Sigmoid colon (tissue), 4 donors: ENCODE results near the gene SLC35F1.

ENCODE experiments used
- POLR2A ChIP-seq, 2 donors: fragments of 450-650 bp; IDR thresholded peaks; one replicate each; pipeline ENCODE4 v1.6.1; 2016; ENCODE audit warnings: antibody characterized with exemption in 2 of 2, mild to moderate bottlenecking in 2 of 2, moderate library complexity in 2 of 2
- POLR2AphosphoS5 ChIP-seq, 4 donors: sonication (generic); formaldehyde crosslinking; IDR thresholded peaks; one replicate each; pipeline ENCODE4 v1.6.1; 2017; ENCODE audit warnings: antibody characterized with exemption in 4 of 4
- TF ChIP-seq, protein P1 (sequence below), 4 experiments: fragments of 450-650 bp in 3 of 4; fragments of 200-600 bp in 1 of 4; IDR thresholded peaks; one replicate each; pipeline ENCODE4 v1.5.1; 2016 to 2019; ENCODE audit warnings: antibody characterized with exemption in 4 of 4, mild to moderate bottlenecking in 3 of 4, moderate library complexity in 2 of 4

DNA sequence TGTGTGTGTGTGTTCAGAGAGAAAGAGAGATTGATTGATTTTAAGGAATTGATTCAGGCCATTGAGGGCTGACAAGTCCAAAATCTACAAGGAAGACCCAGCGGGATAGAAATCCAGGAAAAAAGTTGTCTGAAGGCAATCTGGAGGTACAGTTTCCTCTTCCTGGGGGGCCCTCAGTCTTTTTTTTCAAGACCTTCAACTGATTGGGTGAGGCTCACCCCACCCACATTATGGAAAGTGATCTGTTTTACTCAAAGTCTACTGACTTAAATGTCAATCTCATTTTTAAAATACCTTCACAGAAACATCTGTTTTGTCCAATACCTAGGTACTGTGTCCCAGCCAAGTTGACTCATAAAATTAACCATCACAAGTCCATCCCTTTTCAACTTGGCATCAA, 398.0 kb downstream of the SLC35F1 start:
- TF ChIP-seq, protein P1, sequence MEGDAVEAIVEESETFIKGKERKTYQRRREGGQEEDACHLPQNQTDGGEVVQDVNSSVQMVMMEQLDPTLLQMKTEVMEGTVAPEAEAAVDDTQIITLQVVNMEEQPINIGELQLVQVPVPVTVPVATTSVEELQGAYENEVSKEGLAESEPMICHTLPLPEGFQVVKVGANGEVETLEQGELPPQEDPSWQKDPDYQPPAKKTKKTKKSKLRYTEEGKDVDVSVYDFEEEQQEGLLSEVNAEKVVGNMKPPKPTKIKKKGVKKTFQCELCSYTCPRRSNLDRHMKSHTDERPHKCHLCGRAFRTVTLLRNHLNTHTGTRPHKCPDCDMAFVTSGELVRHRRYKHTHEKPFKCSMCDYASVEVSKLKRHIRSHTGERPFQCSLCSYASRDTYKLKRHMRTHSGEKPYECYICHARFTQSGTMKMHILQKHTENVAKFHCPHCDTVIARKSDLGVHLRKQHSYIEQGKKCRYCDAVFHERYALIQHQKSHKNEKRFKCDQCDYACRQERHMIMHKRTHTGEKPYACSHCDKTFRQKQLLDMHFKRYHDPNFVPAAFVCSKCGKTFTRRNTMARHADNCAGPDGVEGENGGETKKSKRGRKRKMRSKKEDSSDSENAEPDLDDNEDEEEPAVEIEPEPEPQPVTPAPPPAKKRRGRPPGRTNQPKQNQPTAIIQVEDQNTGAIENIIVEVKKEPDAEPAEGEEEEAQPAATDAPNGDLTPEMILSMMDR (IDR thresholded peaks at IDR 0.05) = no peak
- TF ChIP-seq POLR2A (IDR thresholded peaks at IDR 0.05) = no peak
- no peak for TF ChIP-seq POLR2AphosphoS5 (IDR thresholded peaks at IDR 0.05)
